ENCODE data around the gene ZNF878. TPM values are rescaled to one million over a fixed set of nuclear protein-coding genes. Genes with fewer than 3 reads are reported as not detected.

Gene ZNF878
- total RNA-seq, 2 donors from 2014 or later = 1.6 to 3.7 TPM

GRCh38 chr19:11995174-11995573, 57.6 kb downstream of the ZNF878 start:
- Mint-ChIP-seq H3K27ac (no peak overlapping the region), H3K4me1 (no peaks in the 10 kb centered on the region), H3K4me3 (no peak overlapping the region), H3K9me3 (peaks cover 30% of the 10 kb centered on the region), H3K27me3 (ENCODE audit: insufficient read depth) (no peaks in the 10 kb centered on the region), H3K36me3 (ENCODE audit: low read depth) (peaks cover 47% of the 10 kb centered on the region)
- DNase-seq = no peak
- Histone ChIP-seq H3K36me3 (ENCODE audit: control insufficient read depth, insufficient read depth, low read length) (peaks cover 27% of the 10 kb centered on the region), H3K4me3 (ENCODE audit: low read length) (no peak overlapping the region), H3K9me3 (ENCODE audit: control insufficient read depth, low read length) (peaks cover 17% of the 10 kb centered on the region), H3K27ac (ENCODE audit: low read depth, low read length) (no peak overlapping the region), H3K27me3 (ENCODE audit: control insufficient read depth, insufficient read depth, low read length, poor library complexity, severe bottlenecking) (no peaks in the 10 kb centered on the region), H3K4me1 (ENCODE audit: control insufficient read depth, insufficient read depth, low read length) (no peaks in the 10 kb centered on the region), H3K9ac (ENCODE audit: extremely low read depth, low read length, poor library complexity, severe bottlenecking) (no peak overlapping the region)
- 88 to 93% methylated on average over 1 of the region's 1 CpG for WGBS, 2 experiments (ENCODE audit: insufficient coverage in 1 of 2, insufficient read length in 1 of 2)
- no peak for TF ChIP-seq CTCF (conservative IDR thresholded peaks at IDR 0.05)

Other genes with a start within 250 kb of the ZNF878 start
- 10 to 100 TPM; 11.2 to 14.0 TPM for gene ZNF440, start 238.7 kb downstream of the ZNF878 start, total RNA-seq
- gene ZNF439, start 204.2 kb downstream of the ZNF878 start, total RNA-seq = 1 to 10 TPM in 1 of 2 donors, under 1 TPM in 1; 0.38 to 1.4 TPM
- 10 to 100 TPM; 24.6 to 28.8 TPM for gene ZNF69, start 165.2 kb downstream of the ZNF878 start, total RNA-seq
- 10 to 100 TPM; 11.6 to 19.2 TPM for gene ZNF700, start 127.9 kb downstream of the ZNF878 start, total RNA-seq
- gene ZNF763, start 87.9 kb downstream of the ZNF878 start, total RNA-seq = 1 to 10 TPM; 4.4 to 5.0 TPM
- gene ZNF433, start 17.3 kb downstream of the ZNF878 start, total RNA-seq = 1 to 10 TPM; 3.9 to 7.9 TPM
- gene ZNF844, start 11.8 kb upstream of the ZNF878 start, total RNA-seq = 10 to 100 TPM; 10.3 to 17.9 TPM
- 10 to 100 TPM; 10.2 to 10.6 TPM for gene ZNF20, start 87.4 kb upstream of the ZNF878 start, total RNA-seq
- gene ZNF625, start 103.8 kb upstream of the ZNF878 start, total RNA-seq = 10 to 100 TPM; 30.2 to 40.0 TPM
- gene ZNF136, start 110.1 kb upstream of the ZNF878 start, total RNA-seq = 10 to 100 TPM in 1 of 2 donors, 1 to 10 TPM in 1; 9.2 to 16.2 TPM
- 1 to 10 TPM; 9.5 TPM for gene ZNF44, start 241.9 kb upstream of the ZNF878 start, total RNA-seq